GM12878 (cell line): ENCODE data around the gene GPRC5B. TPM values are rescaled to one million over a fixed set of nuclear protein-coding genes. Genes with fewer than 3 reads are reported as not detected.

Experiments used
- ATAC-seq: fragments of 200-7000 bp; cut with Tn5 transposase; 3 replicates; pipeline ENCODE4 v1.9.1; 2020; ENCODE audit warnings: mild to moderate bottlenecking, moderate library complexity
- BruUV-seq: library from RNA; stranded (reverse); fragments of 400-500 nt; replicated peaks from 2 replicates; lab custom pipeline; 2021; lab: Mats Ljungman, UMichigan
- CTCF ChIA-PET: fragments of 300-600 bp; sonication (Branson Sonifier 250); formaldehyde crosslinking; extraction: SDS; loops from one replicate; lab custom pipeline; 2021; ENCODE audit warnings: inconsistent platforms; lab: Yijun Ruan, JAX
- POLR2A ChIA-PET: fragments of 350-600 bp; formaldehyde crosslinking; extraction: SDS; loops from one replicate; lab custom pipeline; 2021; ENCODE audit warnings: inconsistent platforms; lab: Charles Lee
- RAD21 ChIA-PET: fragments of 300-600 bp; sonication (Branson Sonifier 250); formaldehyde crosslinking; loops from one replicate; lab custom pipeline; 2023; ENCODE audit warnings: antibody characterized with exemption; ENCODE audit not compliant: unreplicated experiment; lab: Charles Lee
- SMC1A ChIA-PET: fragments of 300-600 bp; sonication (Branson Sonifier 250); formaldehyde crosslinking; loops from one replicate; lab custom pipeline; 2023; ENCODE audit not compliant: unreplicated experiment, uncharacterized antibody; lab: Charles Lee
- DNase-seq: peaks from one replicate; pipeline ENCODE4 v3.0.0-alpha.2; 2011; ENCODE audit warnings: low read depth, low spot score
- FAIRE-seq: peaks from 3 replicates; lab custom pipeline; 2011; peaks lifted over from hg19 to GRCh38; lab: Jason Lieb, UNC
- H2AFZ ChIP-seq: 2 replicates; pipeline ENCODE4 v1.6.0; 2011; ENCODE audit warnings: low read depth, low read length, control low read depth; ENCODE audit not compliant: control insufficient read depth
- H3K27ac ChIP-seq: 2 replicates; pipeline ENCODE4 v1.5.1; 2011; ENCODE audit warnings: control low read depth; ENCODE audit not compliant: control insufficient read depth, insufficient read depth
- H3K27me3 ChIP-seq, 2 experiments: replicated peaks in 1 of 2; 2 replicates each; pipeline versions ENCODE4 v1.6.0 to v1.6.1; 2011; ENCODE audit warnings: low read length in 1 of 2; ENCODE audit not compliant: control insufficient read depth in 2 of 2, insufficient read depth in 2 of 2
- H3K36me3 ChIP-seq, 2 experiments: 2 replicates each; pipeline ENCODE4 v1.5.1; 2011; ENCODE audit warnings: low read length in 1 of 2; ENCODE audit not compliant: control insufficient read depth in 2 of 2, insufficient read depth in 2 of 2
- H3K4me1 ChIP-seq: 2 replicates; pipeline ENCODE4 v1.6.1; 2011; ENCODE audit warnings: mild to moderate bottlenecking, low read length, moderate library complexity, mixed read lengths; ENCODE audit not compliant: control insufficient read depth, insufficient read depth
- H3K4me2 ChIP-seq: 2 replicates; pipeline ENCODE4 v1.6.0; 2011; ENCODE audit warnings: control low read depth; ENCODE audit not compliant: control insufficient read depth, insufficient read depth
- H3K4me3 ChIP-seq: fragments of 200-600 bp; sonication (generic); 2 replicates; pipeline ENCODE4 v1.5.1; 2016
- H3K79me2 ChIP-seq: 2 replicates; pipeline ENCODE4 v1.6.0; 2011; ENCODE audit warnings: low read length; ENCODE audit not compliant: control insufficient read depth, insufficient read depth
- H3K9ac ChIP-seq: 2 replicates; pipeline ENCODE4 v1.8.0; 2011; ENCODE audit warnings: low read length, control low read depth, mixed read lengths; ENCODE audit not compliant: control insufficient read depth, insufficient read depth
- H3K9me3 ChIP-seq: replicated peaks from 3 replicates; pipeline ENCODE4 v1.5.1; 2011; ENCODE audit warnings: mild to moderate bottlenecking, low read length; ENCODE audit not compliant: control insufficient read depth, insufficient read depth
- H4K20me1 ChIP-seq: 2 replicates; pipeline ENCODE4 v1.6.0; 2011; ENCODE audit not compliant: control insufficient read depth, insufficient read depth
- E2F8 ChIP-seq: fragments of 450-650 bp; IDR thresholded peaks from 2 replicates; pipeline ENCODE4 v1.6.1; 2018; ENCODE audit warnings: mild to moderate bottlenecking, low read depth, moderate library complexity; ENCODE audit not compliant: partially characterized antibody
- EGR1 ChIP-seq, 2 experiments: IDR thresholded peaks; 1 replicate in 1 of 2; 2 replicates in 1 of 2; pipeline ENCODE4 v1.6.1; 2011 to 2012; ENCODE audit warnings: low read depth in 2 of 2, low read length in 2 of 2, borderline replicate concordance in 1 of 2, mild to moderate bottlenecking in 1 of 2, moderate library complexity in 1 of 2
- EP300 ChIP-seq, 2 experiments: fragments of 150-350 bp in 1 of 2; IDR thresholded peaks; 2 replicates each; pipeline ENCODE4 v1.6.1; 2011 to 2012; ENCODE audit warnings: low read depth in 2 of 2, low read length in 2 of 2, borderline replicate concordance in 1 of 2, improper control_type of control experiment in 1 of 2, inconsistent platforms in 1 of 2; ENCODE audit not compliant: control insufficient read depth in 1 of 2
- MEF2A ChIP-seq: IDR thresholded peaks from 2 replicates; pipeline ENCODE4 v1.6.1; 2011; ENCODE audit warnings: low read depth, mild to moderate bottlenecking, low read length, moderate library complexity; ENCODE audit not compliant: insufficient read depth
- NKRF ChIP-seq: fragments of 450-650 bp; conservative IDR thresholded peaks from 2 replicates; pipeline ENCODE4 v1.6.1; 2017; ENCODE audit warnings: mild to moderate bottlenecking, moderate library complexity
- SUPT20H ChIP-seq: IDR thresholded peaks from 2 replicates; pipeline ENCODE4 v1.6.1; 2011; ENCODE audit warnings: low read depth, mild to moderate bottlenecking, low read length, moderate library complexity, borderline replicate concordance; ENCODE audit not compliant: control insufficient read depth
- USF2 ChIP-seq: IDR thresholded peaks from 2 replicates; pipeline ENCODE4 v1.6.1; 2011; ENCODE audit warnings: low read depth, low read length, improper control_type of control experiment, borderline replicate concordance
- WGBS: methylation state at CpG from one replicate; pipeline ENCODE4 v1.1.6; 2016; ENCODE audit warnings: low lambda C conversion rate; ENCODE audit not compliant: insufficient replicate concordance, insufficient coverage; ENCODE audit errors: missing lambda C conversion rate; 5-methylcytosine and 5-hydroxymethylcytosine counted together
- in situ Hi-C: fragments of 300-500 bp; cut with MboI; formaldehyde crosslinking; loops from 9 replicates; pipeline ENCODE4 v1.14.3; 2018; ENCODE audit warnings: mixed read lengths
- intact Hi-C: fragments of 100-400 bp; cut with micrococcal nuclease; formaldehyde crosslinking; loops from one replicate; pipeline ENCODE4 v1.14.2; 2022; ENCODE audit not compliant: unreplicated experiment
- polyA plus RNA-seq, 11 experiments: library from polyadenylated mRNA; depleted of rRNA in 4 of 11; unstranded in 6 of 11; stranded (reverse) in 5 of 11; fragments of >200 nt; fragmentation: Nextera tagmentation in 4 of 11; fragmentation: Illumina TruSeq in 1 of 11; extraction: Ambion mirVana in 4 of 11; extraction: Trizol in 1 of 11; gene quantifications; 1 replicate in 1 of 11; 2 replicates in 10 of 11; pipeline versions ENCODE4 v1.2.1 to v1.2.3, GENCODE V29; 2011 to 2016; ENCODE audit warnings: inconsistent platforms in 2 of 11, missing spikeins in 2 of 11, low read depth in 1 of 11
- total RNA-seq, 4 experiments: library from RNA; depleted of rRNA in 3 of 4; stranded (reverse); fragments of >200 nt in 3 of 4; fragmentation: Illumina TruSeq in 1 of 4; extraction: Trizol in 1 of 4; gene quantifications; 2 replicates each; pipeline versions ENCODE4 v1.2.1 to v1.2.3, GENCODE V29; 2013 to 2021
- TF ChIP-seq, protein P1 (sequence below): IDR thresholded peaks from 2 replicates; pipeline ENCODE4 v1.6.1; 2012; ENCODE audit warnings: low read depth, low read length, improper control_type of control experiment

GPRC5B gene
- total and polyA plus RNA-seq, 10 of the 15 experiments (the other 5 are each of a cell fraction or from before 2014, with no cell fraction given) = 0.01 to 0.42 (median 0.15) TPM; not detected in 2

- Histone ChIP-seq H4K20me1 (no peaks in the 10 kb centered on the region), H3K79me2 (no peaks in the 10 kb centered on the region), H3K4me2 (no peak overlapping the region), H3K9me3 (no peaks in the 10 kb centered on the region)
- ChIA-PET POLR2A (no interaction called here), RAD21 (interaction anchor here (0.6 to 1.7 kb wide), 2 partner anchors 12 to 458 kb away, joined by 3 to 4 read pairs; no protein-coding TSS in a partner anchor), CTCF (interaction anchor here (6.5 to 8.3 kb wide), 2 partner anchors 399 to 484 kb away, joined by 47 to 83 read pairs; no protein-coding TSS in a partner anchor)
- FAIRE-seq = no peak
- no peak for TF ChIP-seq NKRF
- TF ChIP-seq USF2 = no peak
- no peak for TF ChIP-seq EP300 (IDR thresholded peaks at IDR 0.05; ENCODE audit: borderline replicate concordance in 1 of 2, control insufficient read depth in 1 of 2, low read depth in 2 of 2, low read length in 2 of 2)
- no peak for TF ChIP-seq SUPT20H
- TF ChIP-seq EGR1 (IDR thresholded peaks at IDR 0.05; ENCODE audit: borderline replicate concordance in 1 of 2, low read depth in 2 of 2, low read length in 2 of 2) = no peak
- TF ChIP-seq, protein P1, sequence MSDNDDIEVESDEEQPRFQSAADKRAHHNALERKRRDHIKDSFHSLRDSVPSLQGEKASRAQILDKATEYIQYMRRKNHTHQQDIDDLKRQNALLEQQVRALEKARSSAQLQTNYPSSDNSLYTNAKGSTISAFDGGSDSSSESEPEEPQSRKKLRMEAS = no peak
- no peak for TF ChIP-seq E2F8
- no peak for TF ChIP-seq MEF2A
- TF ChIP-seq, all 136 proteins: peak for 0
- BruUV-seq = no TSS peak
- in situ Hi-C loops (no loop called here), intact Hi-C loops (loop anchor here (10.0 kb wide), 1 partner anchor 294 kb away; no protein-coding TSS in a partner anchor)
- ATAC-seq = no peak
- SMC1A ChIA-PET = interaction anchor here (3.3 to 3.6 kb wide), 2 partner anchors 399 to 483 kb away, joined by 19 to 24 read pairs; no protein-coding TSS in a partner anchor
- H3K9ac ChIP-seq = no peak overlapping the region
- H3K4me3 ChIP-seq = no peak overlapping the region
- no peak overlapping the region for H2AFZ ChIP-seq
- no peaks in the 10 kb centered on the region; a peak in 1 of 4 replicates for H3K27me3 ChIP-seq
- H3K4me1 ChIP-seq = no peaks in the 10 kb centered on the region
- DNase-seq = no peak
- no peak overlapping the region for H3K27ac ChIP-seq
- no peaks in the 10 kb centered on the region for H3K36me3 ChIP-seq
- WGBS = 26% methylated on average over 7 of the region's 7 CpGs
Observed at GRCh38 chr16:19901164-19901563, 16.5 kb upstream of the GPRC5B start.
